GM12873 (cell line): ENCODE data around the gene SLC16A3.

ENCODE experiments used
- CTCF ChIP-seq: IDR thresholded peaks from 2 replicates; pipeline ENCODE4 v1.5.1; 2012; ENCODE audit warnings: low read depth, mild to moderate bottlenecking, moderate library complexity, low read length, control low read depth; ENCODE audit not compliant: insufficient read depth; ENCODE audit errors: missing control alignments

The SLC16A3 gene

GRCh38 chr17:82246040-82246364 is 17.2 kb downstream of the SLC16A3 start:
- TF ChIP-seq CTCF, result no peak

GRCh38 chr17:82246365-82247181 is 17.7 kb downstream of the SLC16A3 start:
- no peak for TF ChIP-seq CTCF

- no peak for TF ChIP-seq CTCF
Measured at GRCh38 chr17:82247182-82247823, 18.5 kb downstream of the SLC16A3 start.

- no peak for TF ChIP-seq CTCF
Measured at GRCh38 chr17:82247856-82248671, 19.2 kb downstream of the SLC16A3 start.

GRCh38 chr17:82248815-82249674 is 20.2 kb downstream of the SLC16A3 start:
- TF ChIP-seq CTCF, result no peak

- no peak for TF ChIP-seq CTCF
Measured at GRCh38 chr17:82249896-82250581, 21.2 kb downstream of the SLC16A3 start.
